Mesenchymal stem cell (in vitro differentiated cells and primary cell): ENCODE results near the gene MUSTN1.

ENCODE experiments used
- DNase-seq: peaks from one replicate; pipeline ENCODE4 v3.0.0-alpha.2; 2013
- H2AFZ ChIP-seq: one replicate; pipeline ENCODE4 v1.6.1; 2013; ENCODE audit warnings: low read depth, mild to moderate bottlenecking, control low read depth, inconsistent platforms, low read length, moderate library complexity
- H2AK5ac ChIP-seq: 2 replicates; pipeline ENCODE4 v1.6.1; 2013; ENCODE audit warnings: low read length, moderate library complexity, mild to moderate bottlenecking, inconsistent platforms; ENCODE audit not compliant: severe bottlenecking
- H2BK120ac ChIP-seq: one replicate; pipeline ENCODE4 v1.6.1; 2013; ENCODE audit warnings: low read depth, mild to moderate bottlenecking, inconsistent platforms, low read length, moderate library complexity
- H2BK12ac ChIP-seq, 2 experiments: one replicate each; pipeline ENCODE4 v1.6.1; 2013; ENCODE audit warnings: inconsistent platforms in 2 of 2, low read length in 2 of 2, mild to moderate bottlenecking in 2 of 2, moderate library complexity in 2 of 2, control low read depth in 1 of 2
- H2BK15ac ChIP-seq: one replicate; pipeline ENCODE4 v1.6.1; 2013; ENCODE audit warnings: mild to moderate bottlenecking, low read depth, inconsistent platforms; ENCODE audit not compliant: poor library complexity, severe bottlenecking
- H2BK5ac ChIP-seq: 2 replicates; pipeline ENCODE4 v1.6.1; 2013; ENCODE audit warnings: low read depth, mild to moderate bottlenecking, low read length, control low read depth, inconsistent platforms; ENCODE audit not compliant: poor library complexity, severe bottlenecking
- H3K14ac ChIP-seq, 2 experiments: one replicate each; pipeline ENCODE4 v1.6.1; 2013; ENCODE audit warnings: inconsistent platforms in 2 of 2, low read length in 2 of 2, control low read depth in 1 of 2, mild to moderate bottlenecking in 1 of 2, moderate library complexity in 1 of 2
- H3K18ac ChIP-seq, 2 experiments: one replicate each; pipeline ENCODE4 v1.6.1; 2013; ENCODE audit warnings: inconsistent platforms in 2 of 2, low read length in 2 of 2, control low read depth in 1 of 2, low read depth in 1 of 2, mild to moderate bottlenecking in 1 of 2
- H3K23ac ChIP-seq, 2 experiments: one replicate each; pipeline ENCODE4 v1.6.1; 2013; ENCODE audit warnings: inconsistent platforms in 2 of 2, low read length in 2 of 2, mild to moderate bottlenecking in 2 of 2, moderate library complexity in 2 of 2, control low read depth in 1 of 2
- H3K27ac ChIP-seq: 2 replicates; pipeline ENCODE4 v1.5.1; 2013; ENCODE audit warnings: mild to moderate bottlenecking, moderate library complexity, low read length, control low read depth, inconsistent platforms; ENCODE audit not compliant: poor library complexity, severe bottlenecking
- H3K27me3 ChIP-seq, 2 experiments: 2 replicates each; pipeline versions ENCODE4 v1.6.1 to v1.7.0; 2013; ENCODE audit warnings: low read length in 2 of 2, mild to moderate bottlenecking in 2 of 2, moderate library complexity in 2 of 2, control low read depth in 1 of 2, inconsistent platforms in 1 of 2; ENCODE audit not compliant: control insufficient read depth in 1 of 2, insufficient read depth in 1 of 2
- H3K36me3 ChIP-seq, 2 experiments: 2 replicates each; pipeline versions ENCODE4 v1.6.1 to v1.7.0; 2013; ENCODE audit warnings: low read length in 2 of 2, control low read depth in 1 of 2, inconsistent platforms in 1 of 2, low read depth in 1 of 2, mild to moderate bottlenecking in 1 of 2; ENCODE audit not compliant: insufficient read depth in 2 of 2, control insufficient read depth in 1 of 2
- H3K4ac ChIP-seq, 2 experiments: one replicate each; pipeline ENCODE4 v1.6.1; 2013; ENCODE audit warnings: inconsistent platforms in 2 of 2, low read length in 2 of 2, mild to moderate bottlenecking in 2 of 2, moderate library complexity in 2 of 2, control low read depth in 1 of 2, low read depth in 1 of 2
- H3K4me1 ChIP-seq: 2 replicates; pipeline ENCODE4 v1.6.1; 2013; ENCODE audit warnings: low read depth, low read length, control low read depth; ENCODE audit not compliant: control insufficient read depth, insufficient read depth
- H3K4me2 ChIP-seq: 2 replicates; pipeline ENCODE4 v1.6.1; 2013; ENCODE audit warnings: low read length, mild to moderate bottlenecking, inconsistent platforms; ENCODE audit not compliant: poor library complexity, severe bottlenecking
- H3K4me3 ChIP-seq, 2 experiments: 2 replicates each; pipeline versions ENCODE4 v1.5.1 to v1.7.0; 2013; ENCODE audit warnings: low read length in 2 of 2, mild to moderate bottlenecking in 2 of 2, control low read depth in 1 of 2, low read depth in 1 of 2; ENCODE audit not compliant: insufficient read depth in 1 of 2
- H3K79me1 ChIP-seq: replicated peaks from 2 replicates; pipeline ENCODE4 v1.6.1; 2013; ENCODE audit warnings: mild to moderate bottlenecking, control low read depth, low read length, inconsistent platforms; ENCODE audit not compliant: poor library complexity, severe bottlenecking
- H3K9ac ChIP-seq: 2 replicates; pipeline ENCODE4 v1.7.0; 2013; ENCODE audit warnings: mild to moderate bottlenecking, low read length, moderate library complexity
- H3K9me3 ChIP-seq: 2 replicates; pipeline ENCODE4 v1.7.0; 2013; ENCODE audit warnings: mild to moderate bottlenecking, low read length; ENCODE audit not compliant: control insufficient read depth
- H4K8ac ChIP-seq: one replicate; pipeline ENCODE4 v1.6.1; 2013; ENCODE audit warnings: inconsistent platforms, mild to moderate bottlenecking, low read length, moderate library complexity
- H4K91ac ChIP-seq: one replicate; pipeline ENCODE4 v1.6.1; 2013; ENCODE audit warnings: mild to moderate bottlenecking, low read length, inconsistent platforms
- WGBS: methylation state at CpG from one replicate; pipeline ENCODE4 v1.1.7; 2013; ENCODE audit warnings: mixed read lengths; 5-methylcytosine and 5-hydroxymethylcytosine counted together

The MUSTN1 gene

DNA sequence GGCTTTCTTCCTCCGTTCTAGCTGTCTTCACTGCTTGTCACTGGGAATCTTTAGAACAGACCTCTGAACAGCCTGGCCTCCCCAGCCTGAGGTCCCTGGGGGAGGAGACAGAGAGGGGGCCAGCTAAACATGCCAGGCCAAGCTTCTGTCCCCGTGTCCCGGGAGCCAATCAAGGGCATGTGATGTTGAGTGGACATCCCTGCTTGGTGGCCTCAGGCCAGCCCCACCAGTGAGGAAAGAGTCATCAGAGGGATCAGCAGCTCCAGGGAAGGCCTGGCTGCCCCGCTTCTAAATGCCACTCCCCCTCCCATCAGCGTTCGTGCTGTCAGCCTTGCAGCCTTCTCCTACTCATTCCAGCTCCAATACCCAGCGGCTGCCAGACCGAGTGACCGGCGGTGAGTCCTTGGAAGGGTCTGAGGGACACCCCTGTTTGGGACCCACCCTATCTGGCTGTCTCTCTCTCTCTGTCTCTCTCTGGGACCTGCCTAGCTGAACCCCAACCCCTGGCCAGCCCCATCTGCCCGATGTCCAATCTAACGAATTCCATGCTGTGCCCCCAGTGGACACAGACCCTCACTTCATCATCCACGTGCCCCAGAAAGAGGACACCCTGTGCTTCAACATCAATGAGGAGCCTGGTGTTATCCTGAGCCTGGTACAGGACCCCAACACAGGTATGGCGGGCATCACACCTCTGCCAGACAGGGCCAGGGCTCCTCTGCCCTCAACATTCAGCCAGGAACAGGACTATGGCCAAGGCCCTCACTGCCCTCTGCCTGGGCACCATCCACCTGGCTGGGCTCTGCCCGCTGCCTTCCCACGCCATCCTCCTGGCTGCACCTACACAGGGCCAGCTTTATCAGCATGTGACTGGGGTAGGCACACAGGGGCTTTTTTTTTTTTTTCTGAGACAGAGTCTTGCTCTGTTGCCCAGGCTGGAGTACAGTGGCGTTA is 46.9 kb downstream of the MUSTN1 start:
- peaks cover 3% of the 10 kb centered on the region for H3K4me1 ChIP-seq
- H2AFZ ChIP-seq = no peak overlapping the region
- no peak overlapping the region for H3K18ac ChIP-seq
- H2BK12ac ChIP-seq = no peak overlapping the region
- no peak overlapping the region for H3K23ac ChIP-seq
- no peak overlapping the region for H3K27ac ChIP-seq
- whole genome bisulfite sequencing = 83% methylated on average over 15 of the region's 17 CpGs
- no peak overlapping the region for H3K4ac ChIP-seq
- H3K14ac ChIP-seq = no peak overlapping the region
- no peak overlapping the region for H2BK120ac ChIP-seq
- no peaks in the 10 kb centered on the region for H3K9me3 ChIP-seq
- H3K4me2 ChIP-seq = no peak overlapping the region
- peak overlapping the region; percentile 49 for H3K9ac ChIP-seq
- H2BK15ac ChIP-seq = no peak overlapping the region
- no peak for DNase-seq
- H2BK5ac ChIP-seq = no peak overlapping the region
- no peak overlapping the region for H2AK5ac ChIP-seq
- H3K79me1 ChIP-seq = no peaks in the 10 kb centered on the region
- no peak overlapping the region for H4K91ac ChIP-seq
- no peak overlapping the region for H3K4me3 ChIP-seq
- peaks cover 0 to 5% of the 10 kb centered on the region in 2 experiments for H3K36me3 ChIP-seq
- H3K27me3 ChIP-seq = peaks cover 28 to 74% of the 10 kb centered on the region in 2 experiments
- no peak overlapping the region for H4K8ac ChIP-seq

DNA sequence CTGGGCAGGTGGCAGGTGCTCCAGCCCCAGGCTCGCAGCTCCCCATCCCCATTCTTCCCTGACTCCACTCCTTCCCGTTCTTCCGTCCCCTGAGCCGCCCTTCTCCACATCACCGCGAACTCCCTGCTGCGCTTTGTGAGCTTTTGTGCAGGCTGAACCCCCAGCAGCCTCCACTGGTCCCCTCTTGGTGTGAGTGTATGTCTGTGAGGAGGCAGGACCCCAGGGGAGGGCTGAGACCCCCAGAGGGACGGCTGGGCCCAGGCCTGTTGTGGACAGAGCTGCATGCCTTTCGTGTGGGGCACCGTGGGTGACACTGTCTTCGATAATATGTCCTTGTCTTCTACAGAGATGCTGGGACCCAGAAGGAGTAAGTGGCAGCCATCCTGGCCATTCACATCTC is 47.6 kb downstream of the MUSTN1 start:
- Histone ChIP-seq H3K36me3 (peaks cover 0 to 5% of the 10 kb centered on the region in 2 experiments), H2BK12ac (no peak overlapping the region), H3K18ac (no peak overlapping the region), H2AK5ac (no peak overlapping the region), H3K9ac (peak overlapping the region; percentile 49), H3K4me3 (no peak overlapping the region), H3K9me3 (no peaks in the 10 kb centered on the region), H2BK120ac (no peak overlapping the region), H2BK15ac (no peak overlapping the region), H3K4me2 (no peak overlapping the region), H2BK5ac (no peak overlapping the region), H2AFZ (no peak overlapping the region), H3K27ac (no peak overlapping the region), H3K14ac (no peak overlapping the region), H3K79me1 (no peaks in the 10 kb centered on the region), H3K23ac (no peak overlapping the region), H3K4me1 (peaks cover 3% of the 10 kb centered on the region), H4K91ac (no peak overlapping the region), H3K4ac (no peak overlapping the region), H4K8ac (no peak overlapping the region), H3K27me3 (peaks cover 35 to 74% of the 10 kb centered on the region in 2 experiments)
- 82% methylated on average over 10 of the region's 11 CpGs for WGBS
- DNase-seq = no peak

DNA sequence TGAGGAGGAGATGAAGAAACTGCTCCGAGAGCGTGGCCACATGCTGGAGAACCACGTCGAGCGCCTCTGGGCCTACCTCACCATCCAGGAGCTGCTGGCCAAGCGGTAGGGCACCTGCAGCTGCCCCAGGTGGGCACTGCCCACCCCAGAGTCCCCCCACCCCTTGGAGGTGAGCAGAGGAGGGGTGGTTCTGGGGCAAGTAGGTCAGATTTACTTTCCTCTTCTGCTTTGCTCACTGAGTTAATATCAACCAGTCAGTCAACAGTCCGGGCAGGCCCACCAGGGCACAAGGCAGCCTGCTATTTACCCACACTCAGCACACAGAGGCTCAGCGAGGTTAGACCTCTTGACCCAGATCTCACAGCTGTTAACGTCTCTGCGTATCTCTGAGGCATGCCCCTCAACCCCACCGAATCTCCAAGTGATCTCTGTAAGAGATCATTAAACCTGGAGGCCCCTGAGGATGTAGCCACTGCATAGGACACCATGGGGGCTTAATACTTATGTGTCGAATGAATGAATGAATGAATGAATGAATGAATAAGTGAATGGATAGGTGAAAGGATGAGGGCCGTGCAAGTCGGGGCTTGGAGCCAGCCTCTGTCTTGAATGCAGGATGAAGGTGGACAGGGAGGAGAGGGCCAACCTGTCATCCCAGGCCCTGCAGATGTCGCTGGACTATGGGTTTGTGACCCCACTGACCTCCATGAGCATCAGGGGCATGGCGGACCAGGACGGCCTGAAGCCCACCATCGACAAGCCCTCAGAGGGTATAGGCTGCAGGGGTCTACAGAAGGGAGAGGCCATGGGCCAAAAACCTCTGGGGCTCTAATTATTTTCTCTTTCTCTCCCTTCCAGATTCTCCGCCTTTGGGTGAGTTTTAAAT is 48.2 kb downstream of the MUSTN1 start:
- no peak overlapping the region for H2AK5ac ChIP-seq
- peaks cover 3% of the 10 kb centered on the region for H3K4me1 ChIP-seq
- no peak overlapping the region for H3K4me2 ChIP-seq
- no peak overlapping the region for H2BK12ac ChIP-seq
- H3K18ac ChIP-seq = no peak overlapping the region
- H4K91ac ChIP-seq = no peak overlapping the region
- H3K14ac ChIP-seq = no peak overlapping the region
- peaks cover 0 to 5% of the 10 kb centered on the region in 2 experiments for H3K36me3 ChIP-seq
- no peak overlapping the region for H3K4ac ChIP-seq
- no peak overlapping the region for H4K8ac ChIP-seq
- H2BK15ac ChIP-seq = no peak overlapping the region
- H2BK5ac ChIP-seq = no peak overlapping the region
- H3K23ac ChIP-seq = no peak overlapping the region
- no peak overlapping the region for H3K27ac ChIP-seq
- no peaks in the 10 kb centered on the region for H3K79me1 ChIP-seq
- H2BK120ac ChIP-seq = no peak overlapping the region
- no peak for DNase-seq
- H2AFZ ChIP-seq = no peak overlapping the region
- no peak overlapping the region for H3K9ac ChIP-seq
- no peak overlapping the region for H3K4me3 ChIP-seq
- WGBS = 83% methylated on average over 15 of the region's 19 CpGs
- peaks cover 42 to 74% of the 10 kb centered on the region in 2 experiments for H3K27me3 ChIP-seq
- no peaks in the 10 kb centered on the region for H3K9me3 ChIP-seq
